CD14-positive monocyte (primary cell): Measurements from ENCODE around the gene KCNAB1. TPM values are rescaled to one million over a fixed set of nuclear protein-coding genes. Genes with fewer than 3 reads are reported as not detected.
"Not testable (repeated sequence)": the region's sequence is repeated elsewhere in the genome, so short reads cannot be mapped to it uniquely, and the experiment has no call there.

ENCODE experiments used
- DNase-seq, 3 donors: peaks; one replicate each; pipeline ENCODE4 v3.0.0-alpha.2; 2011 to 2022
- H2AFZ ChIP-seq: 2 replicates; pipeline ENCODE4 v1.6.0; 2012; ENCODE audit warnings: mild to moderate bottlenecking, low read depth, low read length, inconsistent platforms; ENCODE audit not compliant: insufficient read depth, poor library complexity, severe bottlenecking
- H3K27ac ChIP-seq, 2 donors: 1 replicate in 1 of 2; 2 replicates in 1 of 2; pipeline ENCODE4 v1.5.1; 2012 to 2013; ENCODE audit warnings: low read length in 2 of 2, control low read depth in 1 of 2, inconsistent platforms in 1 of 2, low read depth in 1 of 2, mild to moderate bottlenecking in 1 of 2
- H3K27me3 ChIP-seq, 2 donors: one replicate each; pipeline versions ENCODE4 v1.6.0 to v1.6.1; 2011 to 2013; ENCODE audit warnings: low read length in 2 of 2; ENCODE audit not compliant: control insufficient read depth in 2 of 2, insufficient read depth in 2 of 2
- H3K36me3 ChIP-seq, 2 donors: replicated peaks in 1 of 2; 1 replicate in 1 of 2; 2 replicates in 1 of 2; pipeline versions ENCODE4 v1.5.1 to v1.6.1; 2012 to 2013; ENCODE audit warnings: low read length in 2 of 2, control low read depth in 1 of 2, inconsistent platforms in 1 of 2, mild to moderate bottlenecking in 1 of 2; ENCODE audit not compliant: insufficient read depth in 2 of 2, control insufficient read depth in 1 of 2
- H3K4me1 ChIP-seq, 2 donors: 1 replicate in 1 of 2; 2 replicates in 1 of 2; pipeline versions ENCODE4 v1.5.1 to v1.6.1; 2012 to 2013; ENCODE audit warnings: low read length in 2 of 2, control low read depth in 1 of 2, inconsistent platforms in 1 of 2, mild to moderate bottlenecking in 1 of 2, moderate library complexity in 1 of 2; ENCODE audit not compliant: insufficient read depth in 2 of 2, control insufficient read depth in 1 of 2
- H3K4me2 ChIP-seq: replicated peaks from 2 replicates; pipeline ENCODE3; 2012; ENCODE audit warnings: low read length, moderate library complexity, mild to moderate bottlenecking; ENCODE audit not compliant: poor library complexity, severe bottlenecking; ENCODE audit errors: extremely low read depth
- H3K4me3 ChIP-seq, 3 experiments: fragments of 200-600 bp in 1 of 3; sonication (generic) in 1 of 3; replicated peaks in 1 of 3; 1 replicate in 2 of 3; 2 replicates in 1 of 3; pipeline ENCODE4 v1.5.1; 2011 to 2013; ENCODE audit warnings: low read length in 3 of 3, mild to moderate bottlenecking in 3 of 3, control low read depth in 2 of 3, low read depth in 2 of 3, inconsistent platforms in 1 of 3, moderate library complexity in 1 of 3
- H3K79me2 ChIP-seq: 2 replicates; pipeline ENCODE4 v1.6.0; 2012; ENCODE audit warnings: mild to moderate bottlenecking, control low read depth, inconsistent platforms, low read length, moderate library complexity; ENCODE audit not compliant: insufficient read depth
- H3K9ac ChIP-seq: 2 replicates; pipeline ENCODE4 v1.6.0; 2017; ENCODE audit warnings: low read length, mild to moderate bottlenecking; ENCODE audit not compliant: insufficient read depth, poor library complexity, severe bottlenecking
- H3K9me3 ChIP-seq, 2 donors: replicated peaks in 1 of 2; 1 replicate in 1 of 2; 2 replicates in 1 of 2; pipeline versions ENCODE4 v1.5.1 to v1.6.1; 2012 to 2013; ENCODE audit warnings: low read length in 2 of 2, control low read depth in 1 of 2; ENCODE audit not compliant: control insufficient read depth in 1 of 2, insufficient read depth in 1 of 2
- H4K20me1 ChIP-seq: 2 replicates; pipeline ENCODE4 v1.6.0; 2012; ENCODE audit warnings: mild to moderate bottlenecking, low read length, control low read depth, moderate library complexity; ENCODE audit not compliant: insufficient read depth
- H3K27ac Mint-ChIP-seq, 7 donors: one replicate each; pipeline ENCODE4 v1.8.0; 2020; ENCODE audit warnings: mild to moderate bottlenecking in 7 of 7, mixed read lengths in 7 of 7, moderate library complexity in 6 of 7, inconsistent platforms in 2 of 7
- H3K27me3 Mint-ChIP-seq, 3 donors: one replicate each; pipeline ENCODE4 v1.8.0; 2021 to 2022; ENCODE audit warnings: low read depth in 3 of 3, mild to moderate bottlenecking in 3 of 3, mixed read lengths in 3 of 3, moderate library complexity in 3 of 3, inconsistent platforms in 1 of 3
- H3K36me3 Mint-ChIP-seq, 2 donors: one replicate each; pipeline ENCODE4 v1.8.0; 2020; ENCODE audit warnings: mixed read lengths in 2 of 2, inconsistent platforms in 1 of 2, mild to moderate bottlenecking in 1 of 2
- H3K4me1 Mint-ChIP-seq: one replicate; pipeline ENCODE4 v1.8.0; 2020; ENCODE audit warnings: mild to moderate bottlenecking, mixed read lengths
- H3K4me3 Mint-ChIP-seq, 2 donors: one replicate each; pipeline ENCODE4 v1.8.0; 2020; ENCODE audit warnings: mild to moderate bottlenecking in 2 of 2, mixed read lengths in 2 of 2, moderate library complexity in 1 of 2
- H3K9me3 Mint-ChIP-seq, 7 donors: one replicate each; pipeline ENCODE4 v1.8.0; 2020 to 2022; ENCODE audit warnings: mixed read lengths in 7 of 7, mild to moderate bottlenecking in 6 of 7, moderate library complexity in 6 of 7, inconsistent platforms in 2 of 7
- CTCF ChIP-seq: fragments of 200-600 bp; IDR thresholded peaks from one replicate; pipeline ENCODE4 v1.8.0; 2022; ENCODE audit warnings: antibody characterized with exemption, mild to moderate bottlenecking
- WGBS: methylation state at CpG from one replicate; pipeline ENCODE4 v1.1.5; 2013; ENCODE audit warnings: missing lambda C conversion rate; ENCODE audit not compliant: insufficient coverage; 5-methylcytosine and 5-hydroxymethylcytosine counted together
- intact Hi-C, 2 donors: fragments of 100-400 bp; cut with micrococcal nuclease; formaldehyde crosslinking; loops; one replicate each; pipeline versions ENCODE4 v1.15.0 to v1.15.1; 2023
- polyA plus RNA-seq, 3 donors: library from polyadenylated mRNA; depleted of rRNA in 1 of 3; unstranded in 2 of 3; stranded (reverse) in 1 of 3; fragments of 300-500 nt in 2 of 3; fragments of >200 nt in 1 of 3; fragmentation: Illumina TruSeq in 2 of 3; gene quantifications; 1 replicate in 2 of 3; 2 replicates in 1 of 3; pipeline ENCODE4 v1.2.3, GENCODE V29; 2012 to 2021

The KCNAB1 gene
- polyA plus RNA-seq, 3 donors: 0.08 to 0.14 TPM; not detected in 1

DNA sequence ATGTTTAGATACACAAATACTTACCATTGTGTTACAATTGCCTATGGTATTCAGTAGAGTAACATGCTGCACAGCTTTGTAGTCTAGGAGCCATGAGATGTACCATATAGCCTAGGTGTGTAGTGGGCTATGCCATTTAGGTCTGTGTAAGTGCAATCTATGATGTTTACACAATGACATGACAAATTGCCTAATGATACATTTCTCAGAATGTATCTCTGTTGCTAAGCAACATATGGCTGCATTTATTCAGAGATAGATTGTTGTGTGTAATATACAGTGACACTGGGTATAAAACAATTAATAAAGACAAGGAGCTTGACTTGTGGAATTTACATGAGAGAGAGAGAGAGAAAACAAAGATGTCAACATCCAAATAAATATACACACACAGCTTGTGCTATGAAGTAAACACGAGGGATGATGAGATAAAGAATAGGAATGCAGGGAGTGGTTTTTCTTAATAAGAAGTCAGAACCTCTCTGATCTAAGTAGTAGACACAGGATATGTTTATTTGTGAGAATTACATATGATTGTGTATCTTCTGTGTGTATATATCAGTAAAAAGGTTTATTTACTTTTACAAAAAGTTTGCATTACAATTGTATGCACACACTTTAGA is 110.0 kb downstream of the KCNAB1 start:
- Histone ChIP-seq H3K4me3 (no peak overlapping the region), H3K9ac (no peak overlapping the region), H4K20me1 (no peaks in the 10 kb centered on the region), H3K27ac (no peak overlapping the region), H3K4me2 (no peak overlapping the region), H3K27me3 (no peaks in the 10 kb centered on the region), H3K9me3 (no peaks in the 10 kb centered on the region), H3K79me2 (no peaks in the 10 kb centered on the region), H2AFZ (no peak overlapping the region), H3K4me1 (no peaks in the 10 kb centered on the region), H3K36me3 (no peaks in the 10 kb centered on the region)
- peaks cover 0 to 3% (median 0%) of the 10 kb centered on the region in 7 donors for H3K9me3 Mint-ChIP-seq
- no peaks in the 10 kb centered on the region for H3K36me3 Mint-ChIP-seq
- intact Hi-C loops: no loop called here
- TF ChIP-seq CTCF: no peak
- H3K27me3 Mint-ChIP-seq: peaks cover 2 to 11% (median 5%) of the 10 kb centered on the region in 3 donors
- no peaks in the 10 kb centered on the region for H3K4me1 Mint-ChIP-seq
- H3K4me3 Mint-ChIP-seq: no peak overlapping the region
- DNase-seq: no peak
- no peak overlapping the region for H3K27ac Mint-ChIP-seq
- no CpG with 5 or more reads among the region's 1 CpG for WGBS

DNA sequence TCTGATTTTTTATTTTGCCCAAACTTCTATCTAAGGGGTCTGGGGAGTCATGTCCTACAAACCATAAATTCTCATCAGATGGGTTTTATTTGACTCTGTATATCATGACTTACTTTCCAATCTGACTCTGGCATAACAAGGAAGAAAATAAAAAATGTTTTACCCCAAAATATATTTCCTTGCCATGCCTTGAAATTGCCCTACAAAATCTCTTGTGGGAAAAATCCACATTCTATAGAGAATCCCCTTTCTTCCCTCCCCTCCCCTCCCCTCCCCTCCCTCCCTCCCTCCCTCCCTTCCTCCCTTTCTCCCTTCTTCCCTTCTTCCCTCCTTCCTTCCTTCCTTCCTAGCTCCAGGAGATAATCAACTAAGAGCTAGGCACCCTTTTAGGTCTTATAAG is 110.8 kb downstream of the KCNAB1 start:
- H3K79me2 ChIP-seq, H3K27me3 Mint-ChIP-seq, H3K36me3 ChIP-seq, H3K27ac ChIP-seq, H3K4me1 Mint-ChIP-seq, H3K4me2 ChIP-seq, H3K9me3 Mint-ChIP-seq, H3K9ac ChIP-seq, H4K20me1 ChIP-seq, H3K36me3 Mint-ChIP-seq, H3K4me3 Mint-ChIP-seq, H3K4me1 ChIP-seq, H3K4me3 ChIP-seq, H2AFZ ChIP-seq, DNase-seq, H3K27ac Mint-ChIP-seq, H3K27me3 ChIP-seq, intact Hi-C loops, H3K9me3 ChIP-seq: not testable (repeated sequence)
